GM18909 (cell line): ENCODE measurements around the gene DDX47.
"Not testable (repeated sequence)": the region's sequence is repeated elsewhere in the genome, so short reads cannot be mapped to it uniquely, and the experiment has no call there.

ENCODE experiments used
- ATAC-seq: cut with Tn5 transposase; IDR thresholded peaks from one replicate; pipeline ENCODE4 v1.9.1; 2021; ENCODE audit warnings: mild to moderate bottlenecking; ENCODE audit not compliant: unreplicated experiment, poor library complexity

Gene DDX47

DNA sequence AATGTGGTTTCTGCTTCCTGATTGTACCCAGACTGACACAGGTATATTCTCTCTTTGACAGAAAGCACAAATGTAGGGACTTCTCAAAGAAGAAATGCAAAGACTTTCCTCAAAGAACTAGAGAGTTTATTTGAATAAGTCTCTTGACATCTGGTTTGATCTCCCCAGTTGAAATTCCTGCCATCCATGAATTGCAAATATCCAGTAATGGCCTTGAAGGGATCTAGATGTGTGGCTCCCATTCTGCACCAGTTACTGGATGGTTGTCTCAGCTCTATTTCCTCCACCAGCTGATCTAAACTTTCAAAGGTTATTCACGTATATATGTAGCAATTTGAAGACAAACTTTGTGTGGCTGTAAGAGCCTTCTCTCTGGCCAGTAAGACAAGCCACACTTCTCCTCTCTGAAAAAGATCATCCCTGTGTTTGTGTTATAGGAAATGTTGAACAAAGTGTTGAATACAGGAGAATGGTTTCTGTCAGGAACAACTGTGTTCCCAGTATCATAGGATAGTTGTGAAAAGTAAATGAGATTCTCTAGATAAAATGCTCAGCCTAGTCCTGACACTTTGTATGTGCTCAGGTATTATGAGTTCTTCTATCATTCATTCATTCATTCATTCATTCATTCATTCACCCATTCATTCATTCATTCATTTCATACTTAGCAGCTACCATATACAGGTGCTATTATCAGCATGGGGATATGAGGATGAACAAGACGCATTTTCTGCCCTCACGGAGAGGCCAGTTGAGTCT is 55.5 kb downstream of the DDX47 start:
- ATAC-seq: no peak

DNA sequence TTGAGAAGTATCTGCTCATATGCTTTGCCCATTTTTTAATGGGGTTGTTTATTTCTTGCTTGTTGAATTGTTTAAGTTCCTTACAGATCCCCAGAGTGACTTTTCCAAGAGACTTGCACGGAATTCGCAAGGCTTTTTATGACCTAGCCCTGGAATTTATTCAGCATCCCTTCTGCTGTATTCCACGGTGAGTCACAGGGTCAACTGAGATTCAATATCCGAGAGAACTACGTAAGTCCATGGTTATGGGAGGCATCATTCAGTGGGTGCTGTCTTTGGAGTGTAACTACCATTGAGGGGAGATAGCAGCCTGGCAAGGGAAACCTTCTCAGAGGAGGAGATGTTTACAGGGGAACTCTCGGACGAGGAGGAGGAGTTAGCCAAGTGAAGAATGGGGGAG is 57.3 kb downstream of the DDX47 start:
- ATAC-seq: no peak

DNA sequence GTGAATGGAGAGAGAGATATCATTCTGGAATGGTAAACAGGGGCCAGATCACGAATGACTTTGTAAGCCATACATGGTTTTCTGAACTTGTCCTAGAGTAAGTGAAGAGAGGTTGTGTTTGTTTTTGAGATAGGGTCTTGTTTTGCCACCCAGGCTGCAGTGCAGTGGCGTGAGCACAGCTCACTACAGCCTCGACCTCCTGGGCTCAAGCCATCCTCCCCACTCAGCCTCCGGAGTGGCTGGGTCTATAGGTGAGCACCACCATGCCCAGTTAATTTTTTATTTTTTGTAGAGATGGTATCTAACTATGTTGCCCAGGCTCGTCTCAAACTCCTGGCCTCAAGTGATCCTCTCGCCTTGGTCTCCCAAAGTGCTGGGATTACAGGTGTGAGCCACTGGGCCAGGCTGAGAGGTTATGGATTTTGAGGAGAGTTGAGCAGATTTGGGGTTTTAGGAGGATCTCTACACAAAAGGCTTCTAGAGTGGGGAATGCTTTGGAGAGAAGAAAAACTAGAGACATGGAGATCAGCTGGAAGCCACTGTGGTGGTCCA is 58.5 kb downstream of the DDX47 start:
- ATAC-seq: no peak

DNA sequence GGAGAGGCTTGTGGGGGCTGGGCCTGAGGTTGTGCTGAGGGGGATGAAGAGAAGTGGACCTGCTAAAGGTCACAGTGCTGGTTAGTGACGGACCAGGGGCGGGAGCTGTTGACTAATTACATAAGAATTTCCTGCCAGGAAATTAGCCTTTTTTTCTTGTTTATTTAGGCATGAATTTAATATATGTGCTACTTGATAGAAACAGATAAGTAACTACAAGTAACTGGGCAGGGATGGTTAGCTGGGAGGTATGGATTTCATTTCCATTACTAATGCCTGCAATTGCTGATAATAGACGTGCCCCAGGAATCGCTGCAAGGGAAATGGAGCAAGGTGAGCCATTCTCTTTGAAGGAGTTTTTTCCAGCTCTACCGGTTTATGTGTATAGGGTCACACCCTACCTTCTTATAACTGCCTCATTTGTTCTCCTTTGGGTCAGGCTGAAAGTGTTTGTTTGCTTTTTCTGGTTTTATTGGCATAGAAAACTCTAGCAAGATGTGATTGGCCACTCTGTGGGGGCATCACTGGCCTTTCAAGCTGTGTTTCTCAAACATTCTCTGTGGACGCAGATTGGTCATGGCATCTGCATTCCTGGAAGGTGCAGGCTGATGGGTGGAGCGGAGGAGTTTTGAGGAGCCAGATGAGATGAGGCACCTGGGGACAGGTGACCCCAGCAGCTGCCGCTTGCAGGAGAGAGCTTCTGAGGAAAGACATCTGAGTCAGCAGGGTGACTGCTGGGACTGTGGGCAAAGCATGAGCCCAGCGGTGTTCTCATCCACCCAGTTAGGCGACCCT is 59.2 kb downstream of the DDX47 start:
- ATAC-seq: no peak

DNA sequence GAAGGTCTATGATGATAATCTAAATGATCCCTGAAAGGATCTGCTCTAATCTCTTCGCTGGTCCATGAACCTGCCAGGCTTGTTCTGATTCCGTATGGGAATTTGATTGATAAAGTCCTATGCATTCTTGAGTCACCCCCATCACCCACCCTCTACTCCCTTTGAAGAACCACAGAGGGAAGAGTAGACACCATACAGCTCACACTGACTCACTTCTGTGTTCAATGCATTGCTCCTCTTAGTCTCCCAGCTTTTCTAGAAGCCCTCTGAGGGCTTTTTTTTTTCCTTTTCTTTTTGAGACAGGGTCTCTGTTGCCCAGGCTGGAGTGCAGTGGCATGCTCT is 59.8 kb downstream of the DDX47 start:
- ATAC-seq: no peak

DNA sequence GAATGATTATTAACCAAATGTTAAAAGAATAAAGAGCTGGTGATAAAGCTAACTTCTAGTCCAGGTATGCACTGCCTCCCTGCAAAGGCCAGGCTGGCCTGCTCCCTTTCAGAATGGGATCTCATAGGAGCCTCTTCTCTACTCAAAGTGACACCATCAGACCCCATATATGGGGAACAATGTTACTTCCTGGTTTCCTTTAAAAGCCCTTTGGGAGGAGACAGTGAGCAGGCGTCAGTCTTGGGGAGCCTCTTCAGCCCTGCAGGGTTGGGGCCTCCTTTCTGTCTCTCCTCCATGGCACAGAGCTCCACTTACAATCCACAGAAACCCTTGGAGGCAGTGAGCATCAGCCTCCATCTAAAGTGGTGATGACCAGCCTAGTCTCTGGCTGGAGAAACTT is 60.9 kb downstream of the DDX47 start:
- ATAC-seq: no peak

DNA sequence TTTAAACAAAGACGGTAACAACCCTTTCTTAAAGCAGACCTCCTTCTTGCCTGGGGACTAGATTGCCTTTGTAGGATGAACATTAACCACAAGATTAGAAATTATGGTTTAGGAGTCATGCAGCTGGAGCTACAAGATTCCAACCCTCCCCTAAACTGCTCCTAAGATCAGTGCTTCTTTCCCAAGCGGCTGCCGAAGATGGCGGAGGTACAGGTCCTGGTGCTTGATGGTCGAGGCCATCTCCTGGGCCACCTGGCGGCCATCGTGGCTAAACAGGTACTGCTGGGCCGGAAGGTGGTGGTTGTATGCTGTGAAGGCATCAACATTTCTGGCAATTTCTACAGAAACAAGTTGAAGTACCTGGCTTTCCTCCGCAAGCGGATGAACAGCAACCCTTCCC is 62.2 kb downstream of the DDX47 start:
- ATAC-seq: not testable (repeated sequence)

DNA sequence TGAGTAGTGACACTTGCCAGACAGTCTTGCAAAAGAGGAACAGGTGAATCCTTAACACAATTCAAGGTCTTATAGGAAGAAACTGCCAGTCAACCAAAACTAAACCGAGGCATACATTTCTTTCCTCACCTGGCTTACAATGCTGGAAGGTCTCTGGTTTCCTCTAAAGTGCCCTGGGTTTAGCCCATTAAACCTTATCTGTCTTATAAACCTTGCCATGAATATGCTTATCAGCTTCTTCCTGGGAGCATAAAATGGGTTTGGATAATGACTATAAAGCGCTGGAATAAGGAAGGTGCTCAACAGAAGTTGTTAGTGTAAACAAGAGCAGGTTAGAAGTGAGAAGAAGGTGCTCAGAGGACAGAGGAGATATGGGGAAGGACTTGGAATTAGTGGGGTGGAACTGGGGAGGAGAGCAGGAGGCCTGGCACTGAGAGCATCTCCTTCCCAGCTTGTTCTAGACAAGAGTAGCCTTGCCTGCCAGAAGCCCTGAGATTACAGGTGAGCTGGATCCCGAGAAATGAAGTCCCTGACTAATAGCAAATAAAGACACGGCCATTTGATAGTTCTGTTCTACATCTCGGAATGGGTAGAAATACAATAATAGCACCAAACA is 64.1 kb downstream of the DDX47 start:
- ATAC-seq: no peak

DNA sequence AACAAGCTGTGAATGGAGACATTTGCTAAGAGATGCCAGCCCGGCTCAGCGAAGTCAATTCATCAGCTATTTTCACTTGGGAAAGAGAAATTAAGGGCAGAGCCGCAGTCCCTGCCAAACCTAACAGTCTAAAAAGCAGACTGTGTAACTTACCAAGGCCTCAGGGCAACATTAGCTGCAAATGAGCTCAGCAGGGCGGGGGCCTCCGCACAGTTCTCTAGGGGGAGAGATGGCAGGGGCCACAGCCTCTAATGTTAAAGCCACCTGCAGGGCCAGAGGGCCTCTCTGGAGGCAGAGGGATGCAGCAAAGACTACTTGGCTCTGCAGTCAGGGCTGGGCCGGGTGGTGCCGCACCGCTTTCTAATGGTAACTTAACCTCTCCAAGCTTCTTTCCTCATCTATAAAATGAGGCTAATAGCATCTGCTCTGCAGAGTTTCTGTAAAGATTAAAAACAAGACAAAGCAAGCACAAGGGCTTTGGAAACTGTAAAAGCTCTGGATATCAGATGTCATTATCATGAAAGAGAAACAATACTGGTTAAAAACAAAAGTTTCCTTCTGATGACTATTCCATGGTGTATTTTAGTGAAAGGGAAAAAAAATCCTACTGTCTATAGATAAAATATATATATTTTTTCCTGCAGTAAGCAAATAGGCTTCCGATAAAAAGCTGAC is 64.8 kb downstream of the DDX47 start:
- ATAC-seq: no peak
